Measurements from ENCODE around the gene STK16. TPM values are rescaled to one million over a fixed set of nuclear protein-coding genes. Genes with fewer than 3 reads are reported as not detected.
A peak's percentile ranks its signal among the peaks of the same experiment; 100 is the strongest.

The STK16 gene
- total RNA-seq, 2 experiments from 2014 or later = 11.2 to 14.1 TPM

DNA sequence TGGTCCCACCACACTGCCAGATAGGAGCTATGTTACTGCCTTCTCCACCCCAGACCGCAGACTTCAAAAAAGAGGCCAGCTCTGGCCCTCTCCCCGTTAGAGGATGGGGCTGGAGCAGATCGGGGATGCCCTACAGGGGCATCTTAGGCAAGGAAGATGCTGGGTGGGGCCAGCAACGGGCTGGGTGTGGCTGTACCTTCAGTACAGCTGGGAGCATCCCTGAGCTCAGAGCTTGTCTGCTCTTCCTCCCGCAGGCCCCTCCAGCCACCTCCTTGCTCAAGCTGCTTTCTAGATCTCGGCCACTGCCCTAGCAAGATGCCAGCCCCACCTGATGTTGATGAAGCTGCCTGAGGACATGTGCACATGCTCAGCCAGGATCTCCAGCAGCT is 54.1 kb downstream of the STK16 start:
- H3K4me3 ChIP-seq (ENCODE audit: low read length) = no peak overlapping the region
- peaks cover 0 to 6% of the 10 kb centered on the region in 2 experiments for H3K9me3 ChIP-seq (ENCODE audit: control insufficient read depth in 1 of 2, insufficient read depth in 1 of 2, low read length in 2 of 2)
- H3K36me3 ChIP-seq (ENCODE audit: insufficient read depth, low read length) = no peaks in the 10 kb centered on the region
- DNase-seq (peak in 1 of 14 experiments; percentile 26), ATAC-seq (ENCODE audit: poor library complexity) (no peak)
- Mint-ChIP-seq H3K27me3 (peaks cover 41% of the 10 kb centered on the region), H3K4me1 (ENCODE audit: low read depth) (peaks cover 29% of the 10 kb centered on the region), H3K4me3 (no peak overlapping the region), H3K27ac (no peak overlapping the region), H3K9me3 (no peaks in the 10 kb centered on the region), H3K36me3 (ENCODE audit: low read depth) (no peaks in the 10 kb centered on the region)
- ChIA-PET POLR2A (interaction anchor here (1.0 to 1.4 kb wide), 3 partner anchors 20 to 140 kb away, joined by 3 to 5 read pairs (median 3); partner anchors contain the start of genes CNPPD1 and DNAJB2), CTCF (interaction anchor here (0.8 to 1.4 kb wide), 6 partner anchors 20 to 145 kb away, joined by 3 to 5 read pairs (median 3); partner anchors contain the start of genes ANKZF1, ATG9A, DNAJB2 and NHEJ1)
- no peak overlapping the region for H3K27ac ChIP-seq (ENCODE audit: low read depth in 1 of 2, low read length in 2 of 2)
- H3K27me3 ChIP-seq (ENCODE audit: control insufficient read depth in 1 of 2, insufficient read depth in 2 of 2, low read length in 2 of 2) = peaks cover 9 to 14% of the 10 kb centered on the region in 2 experiments
- peaks cover 28% of the 10 kb centered on the region for H3K4me1 ChIP-seq (ENCODE audit: insufficient read depth, low read length)
- TF ChIP-seq, protein P1, sequence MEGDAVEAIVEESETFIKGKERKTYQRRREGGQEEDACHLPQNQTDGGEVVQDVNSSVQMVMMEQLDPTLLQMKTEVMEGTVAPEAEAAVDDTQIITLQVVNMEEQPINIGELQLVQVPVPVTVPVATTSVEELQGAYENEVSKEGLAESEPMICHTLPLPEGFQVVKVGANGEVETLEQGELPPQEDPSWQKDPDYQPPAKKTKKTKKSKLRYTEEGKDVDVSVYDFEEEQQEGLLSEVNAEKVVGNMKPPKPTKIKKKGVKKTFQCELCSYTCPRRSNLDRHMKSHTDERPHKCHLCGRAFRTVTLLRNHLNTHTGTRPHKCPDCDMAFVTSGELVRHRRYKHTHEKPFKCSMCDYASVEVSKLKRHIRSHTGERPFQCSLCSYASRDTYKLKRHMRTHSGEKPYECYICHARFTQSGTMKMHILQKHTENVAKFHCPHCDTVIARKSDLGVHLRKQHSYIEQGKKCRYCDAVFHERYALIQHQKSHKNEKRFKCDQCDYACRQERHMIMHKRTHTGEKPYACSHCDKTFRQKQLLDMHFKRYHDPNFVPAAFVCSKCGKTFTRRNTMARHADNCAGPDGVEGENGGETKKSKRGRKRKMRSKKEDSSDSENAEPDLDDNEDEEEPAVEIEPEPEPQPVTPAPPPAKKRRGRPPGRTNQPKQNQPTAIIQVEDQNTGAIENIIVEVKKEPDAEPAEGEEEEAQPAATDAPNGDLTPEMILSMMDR (IDR thresholded peaks at IDR 0.05) = no peak
- intact Hi-C loops (cut with DNase I, micrococcal nuclease) = loop anchor here (2.0 to 10.0 kb wide), 5 partner anchors 88 to 245 kb away; partner anchors contain the start of genes CHPF (in 1 of the 2), CNPPD1 (in 1 of the 2), DNPEP (in 1 of the 2) and RETREG2 (in 1 of the 2)

Small RNA genes lying within 50 kb of the gene (microRNA-seq; reads per million reads assigned to microRNA genes)
- not detected for gene MIR153-1 (ENCODE audit: borderline microRNAs expressed, borderline replicate concordance)

Other genes with a start within 250 kb of the STK16 start
- not detected for gene CFAP65, start 204.0 kb upstream of the STK16 start, total RNA-seq
- gene IHH, start 184.6 kb upstream of the STK16 start, total RNA-seq = not detected
- 1 to 10 TPM; 7.2 to 8.5 TPM for gene NHEJ1, start 84.7 kb upstream of the STK16 start, total RNA-seq
- gene SLC23A3, start 75.5 kb upstream of the STK16 start, total RNA-seq = under 1 TPM; 0.36 to 0.96 TPM
- gene CNPPD1, start 68.6 kb upstream of the STK16 start, total RNA-seq = 10 to 100 TPM; 42.3 to 43.4 TPM
- gene RETREG2, start 67.2 kb upstream of the STK16 start, total RNA-seq = 10 to 100 TPM; 82.3 to 83.2 TPM
- 10 to 100 TPM; 65.9 to 67.4 TPM for gene ZFAND2B, start 38.7 kb upstream of the STK16 start, total RNA-seq
- gene ABCB6, start 26.5 kb upstream of the STK16 start, total RNA-seq = 1 to 10 TPM; 2.6 to 3.1 TPM
- 100 to 1,000 TPM; 105 to 106 TPM for gene ATG9A, start 15.8 kb upstream of the STK16 start, total RNA-seq
- gene ANKZF1, start 15.7 kb upstream of the STK16 start, total RNA-seq = 100 to 1,000 TPM; 128 to 135 TPM
- 1 to 10 TPM; 2.4 to 3.0 TPM for gene GLB1L, start within 50 bp of the STK16 start, total RNA-seq
- not detected for gene TUBA4B, start 7.8 kb downstream of the STK16 start, total RNA-seq
- 100 to 1,000 TPM; 183 to 185 TPM for gene TUBA4A, start 8.4 kb downstream of the STK16 start, total RNA-seq
- 100 to 1,000 TPM; 151 to 161 TPM for gene DNAJB2, start 33.9 kb downstream of the STK16 start, total RNA-seq
- gene PTPRN, start 63.9 kb downstream of the STK16 start, total RNA-seq = not detected
- not detected for gene RESP18, start 87.3 kb downstream of the STK16 start, total RNA-seq
- gene DNPEP, start 142.4 kb downstream of the STK16 start, total RNA-seq = 10 to 100 TPM; 99.0 to 99.9 TPM
- not detected for gene DES, start 172.9 kb downstream of the STK16 start, total RNA-seq
- gene SPEG, start 189.4 kb downstream of the STK16 start, total RNA-seq = 10 to 100 TPM; 15.3 to 17.7 TPM